ENCODE measurements around the gene OR2V1.
A peak's percentile ranks its signal among the peaks of the same experiment; 100 is the strongest.
"Not testable (repeated sequence)": the region's sequence is repeated elsewhere in the genome, so short reads cannot be mapped to it uniquely, and the experiment has no call there.

Gene OR2V1

GRCh38 chr5:181130832-181131496 is at the start of gene OR2V1:
Gene OR2V1, minus strand, starts transcription at chr5:181131169. Its CDS starts 5,865 bp downstream, at chr5:181125304.
- no peak for TF ChIP-seq JUND (IDR thresholded peaks at IDR 0.05; ENCODE audit: low read depth)
- DNase-seq (ENCODE audit: low read depth in 1 of 2, low spot score in 1 of 2), result no peak
- in situ Hi-C loops (cut with HindIII; ENCODE audit: low pct_unique_long_range_greater_than_20kb, low sequenced_read_pairs), result no loop called here

GRCh38 chr5:181177559-181177958 is 46.6 kb upstream of the OR2V1 start:
- DNase-seq (ENCODE audit: low read depth in 1 of 2, low spot score in 1 of 2); in situ Hi-C loops (cut with HindIII; ENCODE audit: low pct_unique_long_range_greater_than_20kb, low sequenced_read_pairs): not testable (repeated sequence)

GRCh38 chr5:181176254-181176952 is 45.4 kb upstream of the OR2V1 start:
- in situ Hi-C loops (cut with HindIII; ENCODE audit: low pct_unique_long_range_greater_than_20kb, low sequenced_read_pairs), result no loop called here
- no peak for TF ChIP-seq JUND (IDR thresholded peaks at IDR 0.05; ENCODE audit: low read depth)
- no peak for DNase-seq (ENCODE audit: low read depth in 1 of 2, low spot score in 1 of 2)

- in situ Hi-C loops (cut with HindIII; ENCODE audit: low pct_unique_long_range_greater_than_20kb, low sequenced_read_pairs), result no loop called here
- peak in 1 of 2 experiments; percentile 74 for DNase-seq (ENCODE audit: low read depth in 1 of 2, low spot score in 1 of 2)
- TF ChIP-seq JUND (IDR thresholded peaks at IDR 0.05; ENCODE audit: low read depth), result no peak
Observed at GRCh38 chr5:181173420-181174342, 42.7 kb upstream of the OR2V1 start.

- in situ Hi-C loops (cut with HindIII; ENCODE audit: low pct_unique_long_range_greater_than_20kb, low sequenced_read_pairs), result no loop called here
Observed at GRCh38 chr5:181173027-181173419, 42.1 kb upstream of the OR2V1 start.

GRCh38 chr5:181171782-181172181 is 40.8 kb upstream of the OR2V1 start:
- DNase-seq (ENCODE audit: low read depth in 1 of 2, low spot score in 1 of 2), result no peak
- TF ChIP-seq JUND (IDR thresholded peaks at IDR 0.05; ENCODE audit: low read depth), result no peak
- in situ Hi-C loops (cut with HindIII; ENCODE audit: low pct_unique_long_range_greater_than_20kb, low sequenced_read_pairs), result no loop called here

More at GRCh38 chr5:181173027-181173419, 42.1 kb upstream of the OR2V1 start:
- DNase-seq (ENCODE audit: low read depth in 1 of 2, low spot score in 1 of 2), result peak in 1 of 2 experiments; percentile 32
- no peak for TF ChIP-seq JUND (IDR thresholded peaks at IDR 0.05; ENCODE audit: low read depth)

- no peak for TF ChIP-seq JUND (IDR thresholded peaks at IDR 0.05; ENCODE audit: low read depth)
- no peak for DNase-seq (ENCODE audit: low read depth in 1 of 2, low spot score in 1 of 2)
- in situ Hi-C loops (cut with HindIII; ENCODE audit: low pct_unique_long_range_greater_than_20kb, low sequenced_read_pairs), result no loop called here
Observed at GRCh38 chr5:181170996-181171395, 40.0 kb upstream of the OR2V1 start.

GRCh38 chr5:181170237-181170825 is 39.4 kb upstream of the OR2V1 start:
- TF ChIP-seq JUND (IDR thresholded peaks at IDR 0.05; ENCODE audit: low read depth), result no peak
- no peak for DNase-seq (ENCODE audit: low read depth in 1 of 2, low spot score in 1 of 2)
- in situ Hi-C loops (cut with HindIII; ENCODE audit: low pct_unique_long_range_greater_than_20kb, low sequenced_read_pairs), result no loop called here

GRCh38 chr5:181169459-181170236 is 38.7 kb upstream of the OR2V1 start:
- in situ Hi-C loops (cut with HindIII; ENCODE audit: low pct_unique_long_range_greater_than_20kb, low sequenced_read_pairs); DNase-seq (ENCODE audit: low read depth in 1 of 2, low spot score in 1 of 2): not testable (repeated sequence)

- in situ Hi-C loops (cut with HindIII; ENCODE audit: low pct_unique_long_range_greater_than_20kb, low sequenced_read_pairs), result no loop called here
- DNase-seq (ENCODE audit: low read depth in 1 of 2, low spot score in 1 of 2), result no peak
- no peak for TF ChIP-seq JUND (IDR thresholded peaks at IDR 0.05; ENCODE audit: low read depth)
Observed at GRCh38 chr5:181168595-181169118, 37.7 kb upstream of the OR2V1 start.

GRCh38 chr5:181167814-181168488 is 37.0 kb upstream of the OR2V1 start:
- TF ChIP-seq JUND (IDR thresholded peaks at IDR 0.05; ENCODE audit: low read depth), result no peak
- in situ Hi-C loops (cut with HindIII; ENCODE audit: low pct_unique_long_range_greater_than_20kb, low sequenced_read_pairs), result no loop called here
- peak in 1 of 2 experiments; percentile 19 for DNase-seq (ENCODE audit: low read depth in 1 of 2, low spot score in 1 of 2)
